Hypothalamus (tissue), 51 donors: ENCODE measurements around the gene OBSCN.
"Not testable (repeated sequence)": the region's sequence is repeated elsewhere in the genome, so short reads cannot be mapped to it uniquely, and the experiment has no call there.

ENCODE experiments used
- DNase-seq, 51 donors: peaks; one replicate each; lab custom pipeline; 2025; lab: John Stamatoyannopoulos, UW

OBSCN gene

GRCh38 chr1:228171221-228171891 is 36.5 kb upstream of the OBSCN start:
- DNase-seq, result no peak

- DNase-seq, result no peak
Observed at GRCh38 chr1:228172591-228173527, 35.0 kb upstream of the OBSCN start.

- DNase-seq, result not testable (repeated sequence)
Observed at GRCh38 chr1:228173528-228174481, 34.0 kb upstream of the OBSCN start.

GRCh38 chr1:228174482-228175315 is 33.1 kb upstream of the OBSCN start:
- DNase-seq, result no peak

GRCh38 chr1:228175316-228176023 is 32.4 kb upstream of the OBSCN start:
- DNase-seq, result no peak

- DNase-seq, result no peak
Observed at GRCh38 chr1:228176024-228176395, 31.8 kb upstream of the OBSCN start.

GRCh38 chr1:228176461-228177182 is 31.2 kb upstream of the OBSCN start:
- DNase-seq, result peak in 5 of 51 donors; percentile 14 to 49 (median 26)

GRCh38 chr1:228177183-228177475 is 30.7 kb upstream of the OBSCN start:
- no peak for DNase-seq

- no peak for DNase-seq
Observed at GRCh38 chr1:228177721-228178710, 29.8 kb upstream of the OBSCN start.

- DNase-seq, result no peak
Observed at GRCh38 chr1:228178737-228179684, 28.8 kb upstream of the OBSCN start.

GRCh38 chr1:228180271-228180958 is 27.4 kb upstream of the OBSCN start:
- no peak for DNase-seq

GRCh38 chr1:228180959-228181644 is 26.7 kb upstream of the OBSCN start:
- DNase-seq, result no peak

- DNase-seq, result no peak
Observed at GRCh38 chr1:228181645-228182034, 26.2 kb upstream of the OBSCN start.

- no peak for DNase-seq
Observed at GRCh38 chr1:228182296-228183030, 25.4 kb upstream of the OBSCN start.
